Measurements from ENCODE around the gene C1QTNF7. TPM values are rescaled to one million over a fixed set of nuclear protein-coding genes. Genes with fewer than 3 reads are reported as not detected.

Gene C1QTNF7
- total RNA-seq, 1 experiment from 2014 or later: 0.04 TPM

Other genes with a start within 250 kb of the C1QTNF7 start
- 10.2 to 11.9 TPM (median 11.7 TPM) in 3 replicates for gene CC2D2A, start 41.8 kb downstream of the C1QTNF7 start, total RNA-seq (2021)
- gene FBXL5, start 227.3 kb downstream of the C1QTNF7 start, total RNA-seq (2021): 57.0 to 69.6 TPM (median 61.9 TPM) in 3 replicates

Data from WTC11 (cell line).